ENCODE measurements around the gene PFN2. TPM values are rescaled to one million over a fixed set of nuclear protein-coding genes. Genes with fewer than 3 reads are reported as not detected.

The PFN2 gene
- total RNA-seq, 1 donor from 2014 or later, result 49.4 TPM

- Histone ChIP-seq H3K4me3 (no peak overlapping the region), H3K27ac (no peak overlapping the region), H3K27me3 (no peaks in the 10 kb centered on the region), H3K36me3 (peaks cover 0 to 3% of the 10 kb centered on the region in 2 donors), H3K9me3 (no peaks in the 10 kb centered on the region), H3K4me1 (no peaks in the 10 kb centered on the region)
- DNase-seq (ENCODE audit: extremely low spot score in 2 of 2), result no peak
- TF ChIP-seq POLR2A (IDR thresholded peaks at IDR 0.05) (no peak), POLR2AphosphoS5 (IDR thresholded peaks at IDR 0.05; ENCODE audit: insufficient read depth in 1 of 2, low read depth in 1 of 2) (no peak), CTCF (IDR thresholded peaks at IDR 0.05) (no peak)
- intact Hi-C loops (cut with DNase I), result no loop called here
Measured at GRCh38 chr3:149934524-149934923, 36.2 kb downstream of the PFN2 start.

DNA sequence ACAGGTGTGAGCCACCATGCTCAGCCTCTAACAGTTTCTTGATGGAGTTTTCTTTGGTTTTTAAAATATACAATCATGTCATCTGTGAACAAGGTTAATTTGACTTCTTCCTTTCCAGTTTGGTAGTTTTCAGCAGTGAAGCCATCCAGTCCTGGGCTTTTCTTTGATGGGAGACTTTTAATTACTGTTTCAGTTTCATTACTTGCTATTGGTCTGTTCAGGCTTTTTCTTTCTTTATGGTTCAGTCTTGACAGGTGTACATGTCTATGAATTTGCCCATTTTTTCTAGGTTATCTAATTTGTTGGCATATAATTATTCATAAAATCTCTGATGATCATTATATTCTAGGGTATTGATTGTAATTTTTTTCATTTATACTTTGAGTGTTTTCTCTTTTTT is 36.8 kb downstream of the PFN2 start:
- no peaks in the 10 kb centered on the region for H3K27me3 ChIP-seq
- TF ChIP-seq CTCF (IDR thresholded peaks at IDR 0.05), result no peak
- TF ChIP-seq POLR2A (IDR thresholded peaks at IDR 0.05), result no peak
- TF ChIP-seq POLR2AphosphoS5 (IDR thresholded peaks at IDR 0.05; ENCODE audit: insufficient read depth in 1 of 2, low read depth in 1 of 2), result no peak
- no peak overlapping the region for H3K27ac ChIP-seq
- H3K9me3 ChIP-seq, result no peaks in the 10 kb centered on the region
- H3K4me1 ChIP-seq, result no peaks in the 10 kb centered on the region
- H3K36me3 ChIP-seq, result peaks cover 0 to 9% of the 10 kb centered on the region in 2 donors
- intact Hi-C loops (cut with DNase I), result no loop called here
- no peak overlapping the region for H3K4me3 ChIP-seq
- DNase-seq (ENCODE audit: extremely low spot score in 2 of 2), result no peak

DNA sequence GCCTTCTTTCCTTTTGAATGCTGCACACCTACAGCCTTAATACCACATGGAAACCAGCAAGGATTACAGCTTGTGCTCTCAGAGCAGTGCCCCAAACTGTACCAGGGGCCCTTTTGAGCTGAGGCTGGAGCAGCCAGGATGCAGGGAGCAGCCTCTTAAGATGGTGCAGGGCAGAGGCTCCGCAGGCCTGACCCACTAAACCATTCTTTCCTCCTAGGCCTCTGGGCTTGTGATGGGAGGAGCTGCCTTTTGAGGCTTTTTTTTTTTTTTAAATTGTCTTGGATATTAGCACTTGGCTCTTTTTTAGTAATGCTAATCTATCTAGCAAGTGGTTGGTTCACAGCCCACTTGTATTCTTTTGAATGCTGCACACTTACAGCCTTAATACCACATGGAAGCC is 37.7 kb downstream of the PFN2 start:
- no peak overlapping the region for H3K4me3 ChIP-seq
- no peak overlapping the region for H3K27ac ChIP-seq
- H3K27me3 ChIP-seq, result no peaks in the 10 kb centered on the region
- H3K9me3 ChIP-seq, result no peaks in the 10 kb centered on the region
- TF ChIP-seq POLR2A (IDR thresholded peaks at IDR 0.05) (no peak), CTCF (IDR thresholded peaks at IDR 0.05) (no peak), POLR2AphosphoS5 (IDR thresholded peaks at IDR 0.05; ENCODE audit: insufficient read depth in 1 of 2, low read depth in 1 of 2) (no peak)
- intact Hi-C loops (cut with DNase I), result no loop called here
- peaks cover 0 to 12% of the 10 kb centered on the region in 2 donors for H3K36me3 ChIP-seq
- DNase-seq (ENCODE audit: extremely low spot score in 2 of 2), result no peak
- H3K4me1 ChIP-seq, result no peaks in the 10 kb centered on the region

- intact Hi-C loops (cut with DNase I), result no loop called here
- H3K36me3 ChIP-seq, result peaks cover 0 to 13% of the 10 kb centered on the region in 2 donors
- DNase-seq (ENCODE audit: extremely low spot score in 2 of 2), result no peak
Measured at GRCh38 chr3:149920119-149920518, 50.6 kb downstream of the PFN2 start.

More at GRCh38 chr3:149920119-149920518, 50.6 kb downstream of the PFN2 start:
- TF ChIP-seq CTCF (IDR thresholded peaks at IDR 0.05) (no peak), POLR2A (IDR thresholded peaks at IDR 0.05) (no peak), POLR2AphosphoS5 (IDR thresholded peaks at IDR 0.05; ENCODE audit: insufficient read depth in 1 of 2, low read depth in 1 of 2) (no peak)
- H3K9me3 ChIP-seq, result no peaks in the 10 kb centered on the region
- no peaks in the 10 kb centered on the region for H3K27me3 ChIP-seq
- no peak overlapping the region for H3K27ac ChIP-seq
- no peaks in the 10 kb centered on the region for H3K4me1 ChIP-seq
- no peak overlapping the region for H3K4me3 ChIP-seq
